Measurements from ENCODE around the gene ATAD3B. TPM values are rescaled to one million over a fixed set of nuclear protein-coding genes. Genes with fewer than 3 reads are reported as not detected.
"Not testable (repeated sequence)": the region's sequence is repeated elsewhere in the genome, so short reads cannot be mapped to it uniquely, and the experiment has no call there.

The ATAD3B gene
- polyA plus RNA-seq, 2 of the 4 experiments (the other 2 are of a cell fraction) = 0.21 to 0.99 TPM

DNA sequence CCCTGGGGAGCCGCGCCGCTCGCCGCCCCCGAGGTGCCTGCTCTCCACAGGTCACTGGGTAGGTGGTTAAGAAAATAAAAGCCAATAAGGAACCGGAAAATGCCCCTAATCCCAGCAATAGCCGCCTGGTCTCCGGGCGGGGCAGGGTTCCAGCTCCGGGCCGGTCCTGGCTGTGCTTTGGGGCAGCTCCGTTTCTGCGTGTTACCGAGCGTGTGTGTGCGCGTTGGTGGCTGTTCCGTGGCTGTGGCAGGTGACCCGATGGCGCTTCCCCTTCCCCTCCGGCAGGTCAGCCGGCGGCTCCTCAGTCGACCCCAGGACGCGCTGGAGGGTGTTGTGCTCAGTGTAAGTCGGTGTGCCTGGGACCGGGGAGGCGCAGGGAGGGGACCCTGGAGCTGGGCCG is 51.7 kb downstream of the ATAD3B start:
- CTCF ChIA-PET; POLR2A ChIA-PET; H3K4me2 ChIP-seq; FAIRE-seq; DNase-seq (ENCODE audit: low read depth in 1 of 2, low spot score in 1 of 2); H3K4me1 ChIP-seq; ATAC-seq; H3K4me3 ChIP-seq; H3K9me3 ChIP-seq; H3K27ac ChIP-seq: not testable (repeated sequence)
- WGBS (ENCODE audit: missing lambda C conversion rate) = 91% methylated on average over 22 of the region's 31 CpGs

DNA sequence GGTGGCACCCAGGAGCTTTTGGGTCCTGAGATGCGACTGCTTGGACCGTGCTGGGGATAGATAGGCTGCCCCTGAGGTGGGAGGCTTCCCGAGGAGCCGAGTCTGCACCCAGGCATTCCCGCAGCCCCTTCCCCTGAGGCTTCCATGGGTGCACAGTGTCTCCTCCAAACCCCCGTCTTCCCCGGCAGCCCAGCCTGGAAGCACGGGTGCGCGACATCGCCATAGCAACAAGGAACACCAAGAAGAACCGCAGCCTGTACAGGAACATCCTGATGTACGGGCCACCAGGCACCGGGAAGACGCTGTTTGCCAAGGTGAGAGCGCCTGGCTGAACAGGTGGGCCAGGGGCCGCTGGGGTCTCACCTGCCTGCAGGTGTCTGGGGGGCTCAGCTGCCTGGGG is 52.1 kb downstream of the ATAD3B start:
- ATAC-seq; H3K4me3 ChIP-seq; H3K27ac ChIP-seq; H3K4me2 ChIP-seq; H3K9me3 ChIP-seq; CTCF ChIA-PET; H3K4me1 ChIP-seq; DNase-seq (ENCODE audit: low read depth in 1 of 2, low spot score in 1 of 2); POLR2A ChIA-PET; FAIRE-seq: not testable (repeated sequence)
- 96% methylated on average over 12 of the region's 17 CpGs for WGBS (ENCODE audit: missing lambda C conversion rate)

DNA sequence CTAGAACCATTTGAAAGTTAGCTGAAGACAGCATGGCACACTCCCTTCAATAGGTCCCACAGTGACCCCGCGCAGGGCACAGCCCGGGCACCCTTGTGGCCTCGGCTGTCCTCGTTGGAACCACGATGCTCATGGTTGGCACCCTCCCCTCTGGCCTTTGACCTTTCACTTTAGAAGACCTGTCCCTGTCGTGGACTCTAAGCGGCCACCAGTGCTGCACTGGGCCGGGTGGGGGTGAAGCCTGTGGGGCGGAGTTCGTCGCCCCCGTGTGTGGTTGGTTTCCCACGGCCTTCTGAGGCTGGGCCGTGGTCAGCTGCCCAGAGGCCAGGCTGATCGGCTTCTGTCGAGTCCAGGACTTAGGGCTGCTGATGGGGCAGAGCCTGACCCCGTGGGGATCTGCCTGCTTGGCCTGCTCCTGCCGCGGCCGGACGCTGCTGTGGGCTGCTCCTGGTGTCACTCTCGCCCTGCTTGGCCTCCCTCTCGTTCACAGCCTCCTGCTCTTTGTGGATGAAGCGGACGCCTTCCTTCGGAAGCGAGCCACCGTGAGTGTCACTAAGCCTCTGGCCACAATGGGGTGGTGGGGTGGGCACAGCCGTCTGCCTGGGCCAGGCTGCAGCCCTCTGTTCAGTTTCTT is 53.3 kb downstream of the ATAD3B start:
- CTCF ChIA-PET = interaction anchor here (0.5 to 1.2 kb wide), 2 partner anchors 18 to 87 kb away, joined by 4 to 5 read pairs; no protein-coding TSS in a partner anchor
- DNase-seq (ENCODE audit: low read depth in 1 of 2, low spot score in 1 of 2); H3K4me3 ChIP-seq; POLR2A ChIA-PET; H3K27ac ChIP-seq; H3K4me2 ChIP-seq; ATAC-seq; FAIRE-seq; H3K9me3 ChIP-seq; H3K4me1 ChIP-seq: not testable (repeated sequence)
- WGBS (ENCODE audit: missing lambda C conversion rate) = 92% methylated on average over 18 of the region's 30 CpGs

DNA sequence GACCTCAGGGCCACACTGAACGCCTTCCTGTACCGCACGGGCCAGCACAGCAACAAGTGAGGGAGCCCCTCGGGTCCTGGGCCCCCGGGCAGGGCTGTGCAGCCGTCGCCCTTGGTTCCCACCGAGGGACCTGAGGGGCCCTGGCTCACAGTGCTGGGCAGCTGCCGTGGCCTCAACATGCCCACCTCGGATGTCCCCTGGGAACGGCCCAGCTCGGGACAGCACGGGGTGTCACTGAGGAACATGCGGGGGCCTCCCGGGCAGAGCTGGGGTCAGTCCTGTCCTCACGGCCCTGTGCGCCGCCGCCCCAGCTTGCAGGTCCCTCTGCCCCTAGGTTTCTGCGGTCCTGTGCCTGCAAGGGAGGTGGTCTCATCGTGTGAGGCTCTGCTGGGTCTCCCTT is 54.9 kb downstream of the ATAD3B start:
- H3K4me3 ChIP-seq; H3K27ac ChIP-seq; CTCF ChIA-PET; POLR2A ChIA-PET; DNase-seq (ENCODE audit: low read depth in 1 of 2, low spot score in 1 of 2); H3K9me3 ChIP-seq; ATAC-seq; H3K4me1 ChIP-seq; H3K4me2 ChIP-seq; FAIRE-seq: not testable (repeated sequence)
- no CpG with 5 or more reads among the region's 21 CpGs for WGBS (ENCODE audit: missing lambda C conversion rate)

DNA sequence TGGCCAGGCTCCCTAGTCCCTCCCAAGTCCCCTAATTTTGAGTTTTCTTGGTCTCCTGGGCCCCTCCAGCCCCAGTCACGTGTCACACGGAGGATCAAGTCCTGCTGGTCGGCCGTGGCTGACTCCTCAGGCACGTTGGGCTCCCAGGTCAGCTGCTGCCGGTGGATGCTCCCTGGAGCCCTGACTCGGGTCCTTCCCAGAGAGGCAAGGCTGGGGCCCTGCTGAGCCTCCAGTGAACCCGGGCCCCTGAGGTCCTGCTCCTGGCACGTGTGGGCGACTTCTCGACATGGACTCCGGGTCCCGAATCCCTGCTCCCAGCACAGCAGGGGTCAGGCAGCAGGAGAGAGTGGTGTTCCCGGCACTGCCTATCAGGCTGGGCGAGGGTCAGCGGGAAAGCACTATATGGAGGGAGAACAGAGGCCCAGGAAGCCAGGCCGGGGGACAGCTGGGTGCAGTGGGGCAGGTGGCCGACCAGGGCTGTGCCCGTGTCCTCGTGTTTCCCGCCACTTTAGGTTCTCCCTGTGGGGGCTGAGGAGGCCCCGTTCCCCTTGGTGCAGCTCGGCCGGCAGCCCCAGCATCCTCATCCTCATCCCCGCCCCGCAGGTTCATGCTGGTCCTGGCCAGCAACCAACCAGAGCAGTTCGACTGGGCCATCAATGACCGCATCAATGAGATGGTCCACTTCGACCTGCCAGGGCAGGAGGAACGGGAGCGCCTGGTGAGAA is 55.7 kb downstream of the ATAD3B start:
- Histone ChIP-seq H3K4me3 (no peak overlapping the region), H3K27ac (no peak overlapping the region), H3K9me3 (no peaks in the 10 kb centered on the region; the same call in 2 of the 3 replicates), H3K4me1 (no peaks in the 10 kb centered on the region), H3K4me2 (no peak overlapping the region)
- CTCF ChIA-PET = interaction anchor here (0.7 kb wide), 1 partner anchor 15 kb away, joined by 3 read pairs; no protein-coding TSS in a partner anchor
- no peak; a peak in 1 of 6 replicates for ATAC-seq
- FAIRE-seq = no peak
- TF ChIP-seq EP300 (IDR thresholded peaks at IDR 0.05) (no peak), MAZ (IDR thresholded peaks at IDR 0.05; ENCODE audit: borderline replicate concordance, low read depth, low read length) (no peak), RFX5 (IDR thresholded peaks at IDR 0.05) (no peak), TFCP2L1 (CRISPR knock-in tag; IDR thresholded peaks at IDR 0.05) (no peak), MYC (IDR thresholded peaks at IDR 0.05; ENCODE audit: borderline replicate concordance, low read length) (no peak), MAFK (IDR thresholded peaks at IDR 0.05; ENCODE audit: partially characterized antibody) (no peak), NFE2L2 (conservative IDR thresholded peaks at IDR 0.05; ENCODE audit: low read length) (no peak), HDAC2 (IDR thresholded peaks at IDR 0.05) (no peak), NR3C1 (IDR thresholded peaks at IDR 0.05) (no peak)
- TF ChIP-seq, protein P1, sequence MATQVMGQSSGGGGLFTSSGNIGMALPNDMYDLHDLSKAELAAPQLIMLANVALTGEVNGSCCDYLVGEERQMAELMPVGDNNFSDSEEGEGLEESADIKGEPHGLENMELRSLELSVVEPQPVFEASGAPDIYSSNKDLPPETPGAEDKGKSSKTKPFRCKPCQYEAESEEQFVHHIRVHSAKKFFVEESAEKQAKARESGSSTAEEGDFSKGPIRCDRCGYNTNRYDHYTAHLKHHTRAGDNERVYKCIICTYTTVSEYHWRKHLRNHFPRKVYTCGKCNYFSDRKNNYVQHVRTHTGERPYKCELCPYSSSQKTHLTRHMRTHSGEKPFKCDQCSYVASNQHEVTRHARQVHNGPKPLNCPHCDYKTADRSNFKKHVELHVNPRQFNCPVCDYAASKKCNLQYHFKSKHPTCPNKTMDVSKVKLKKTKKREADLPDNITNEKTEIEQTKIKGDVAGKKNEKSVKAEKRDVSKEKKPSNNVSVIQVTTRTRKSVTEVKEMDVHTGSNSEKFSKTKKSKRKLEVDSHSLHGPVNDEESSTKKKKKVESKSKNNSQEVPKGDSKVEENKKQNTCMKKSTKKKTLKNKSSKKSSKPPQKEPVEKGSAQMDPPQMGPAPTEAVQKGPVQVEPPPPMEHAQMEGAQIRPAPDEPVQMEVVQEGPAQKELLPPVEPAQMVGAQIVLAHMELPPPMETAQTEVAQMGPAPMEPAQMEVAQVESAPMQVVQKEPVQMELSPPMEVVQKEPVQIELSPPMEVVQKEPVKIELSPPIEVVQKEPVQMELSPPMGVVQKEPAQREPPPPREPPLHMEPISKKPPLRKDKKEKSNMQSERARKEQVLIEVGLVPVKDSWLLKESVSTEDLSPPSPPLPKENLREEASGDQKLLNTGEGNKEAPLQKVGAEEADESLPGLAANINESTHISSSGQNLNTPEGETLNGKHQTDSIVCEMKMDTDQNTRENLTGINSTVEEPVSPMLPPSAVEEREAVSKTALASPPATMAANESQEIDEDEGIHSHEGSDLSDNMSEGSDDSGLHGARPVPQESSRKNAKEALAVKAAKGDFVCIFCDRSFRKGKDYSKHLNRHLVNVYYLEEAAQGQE (IDR thresholded peaks at IDR 0.05) = no peak
- TF ChIP-seq, protein P2, sequence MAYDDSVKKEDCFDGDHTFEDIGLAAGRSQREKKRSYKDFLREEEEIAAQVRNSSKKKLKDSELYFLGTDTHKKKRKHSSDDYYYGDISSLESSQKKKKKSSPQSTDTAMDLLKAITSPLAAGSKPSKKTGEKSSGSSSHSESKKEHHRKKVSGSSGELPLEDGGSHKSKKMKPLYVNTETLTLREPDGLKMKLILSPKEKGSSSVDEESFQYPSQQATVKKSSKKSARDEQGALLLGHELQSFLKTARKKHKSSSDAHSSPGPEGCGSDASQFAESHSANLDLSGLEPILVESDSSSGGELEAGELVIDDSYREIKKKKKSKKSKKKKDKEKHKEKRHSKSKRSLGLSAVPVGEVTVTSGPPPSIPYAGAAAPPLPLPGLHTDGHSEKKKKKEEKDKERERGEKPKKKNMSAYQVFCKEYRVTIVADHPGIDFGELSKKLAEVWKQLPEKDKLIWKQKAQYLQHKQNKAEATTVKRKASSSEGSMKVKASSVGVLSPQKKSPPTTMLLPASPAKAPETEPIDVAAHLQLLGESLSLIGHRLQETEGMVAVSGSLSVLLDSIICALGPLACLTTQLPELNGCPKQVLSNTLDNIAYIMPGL (CRISPR knock-in tag; IDR thresholded peaks at IDR 0.05; ENCODE audit: borderline replicate concordance) = no peak
- no peak for DNase-seq (ENCODE audit: low read depth in 1 of 2, low spot score in 1 of 2)
- POLR2A ChIA-PET = no interaction called here
- WGBS (ENCODE audit: missing lambda C conversion rate) = 92% methylated on average over 19 of the region's 31 CpGs
